ENCODE data around the gene CRHR2.
"Not testable (repeated sequence)": the region's sequence is repeated elsewhere in the genome, so short reads cannot be mapped to it uniquely, and the experiment has no call there.

Gene CRHR2

GRCh38 chr7:30654296-30655090, 27.8 kb downstream of the CRHR2 start:
- DNase-seq (ENCODE audit: low read depth): no peak

GRCh38 chr7:30652698-30653641, 29.3 kb downstream of the CRHR2 start:
- DNase-seq (ENCODE audit: low read depth): no peak

GRCh38 chr7:30652132-30652531, 30.1 kb downstream of the CRHR2 start:
- DNase-seq (ENCODE audit: low read depth): no peak

- no peak for DNase-seq (ENCODE audit: low read depth)
These were observed 31.8 kb downstream of the CRHR2 start for GRCh38 chr7:30650421-30650808.

- no peak for DNase-seq (ENCODE audit: low read depth)
These were observed 32.4 kb downstream of the CRHR2 start for GRCh38 chr7:30649717-30650420.

GRCh38 chr7:30648744-30649540, 33.3 kb downstream of the CRHR2 start:
- no peak for DNase-seq (ENCODE audit: low read depth)

- no peak for DNase-seq (ENCODE audit: low read depth)
These were observed 34.5 kb downstream of the CRHR2 start for GRCh38 chr7:30647589-30648364.

GRCh38 chr7:30646154-30646553, 36.1 kb downstream of the CRHR2 start:
- DNase-seq (ENCODE audit: low read depth): no peak

GRCh38 chr7:30645661-30646060, 36.6 kb downstream of the CRHR2 start:
- no peak for DNase-seq (ENCODE audit: low read depth)

GRCh38 chr7:30644286-30644955, 37.8 kb downstream of the CRHR2 start:
- no peak for DNase-seq (ENCODE audit: low read depth)

GRCh38 chr7:30642789-30643188, 39.5 kb downstream of the CRHR2 start:
- no peak for DNase-seq (ENCODE audit: low read depth)

GRCh38 chr7:30642322-30642721, 39.9 kb downstream of the CRHR2 start:
- DNase-seq (ENCODE audit: low read depth): not testable (repeated sequence)

- DNase-seq (ENCODE audit: low read depth): no peak
These were observed 46.5 kb downstream of the CRHR2 start for GRCh38 chr7:30635798-30636197.

- DNase-seq (ENCODE audit: low read depth): no peak
These were observed 47.5 kb downstream of the CRHR2 start for GRCh38 chr7:30634634-30635201.

- no peak for DNase-seq (ENCODE audit: low read depth)
These were observed 48.0 kb downstream of the CRHR2 start for GRCh38 chr7:30634193-30634626.

GRCh38 chr7:30633223-30633622, 49.0 kb downstream of the CRHR2 start:
- DNase-seq (ENCODE audit: low read depth): no peak

GRCh38 chr7:30630986-30631385, 51.3 kb downstream of the CRHR2 start:
- DNase-seq (ENCODE audit: low read depth): no peak

- DNase-seq (ENCODE audit: low read depth): no peak
These were observed 55.2 kb downstream of the CRHR2 start for GRCh38 chr7:30627026-30627425.

- DNase-seq (ENCODE audit: low read depth): no peak
These were observed 57.0 kb downstream of the CRHR2 start for GRCh38 chr7:30625283-30625682.

- DNase-seq (ENCODE audit: low read depth): no peak
These were observed 63.3 kb downstream of the CRHR2 start for GRCh38 chr7:30618961-30619360.

Measured in T follicular helper cell (primary cell).